GM18499 (cell line): ENCODE data around the gene FGGY.
"Not testable (repeated sequence)": the region's sequence is repeated elsewhere in the genome, so short reads cannot be mapped to it uniquely, and the experiment has no call there.

ENCODE experiments used
- ATAC-seq: cut with Tn5 transposase; IDR thresholded peaks from one replicate; pipeline ENCODE4 v1.9.1; 2021; ENCODE audit warnings: moderate number of reproducible peaks; ENCODE audit not compliant: insufficient read depth, unreplicated experiment

The FGGY gene

DNA sequence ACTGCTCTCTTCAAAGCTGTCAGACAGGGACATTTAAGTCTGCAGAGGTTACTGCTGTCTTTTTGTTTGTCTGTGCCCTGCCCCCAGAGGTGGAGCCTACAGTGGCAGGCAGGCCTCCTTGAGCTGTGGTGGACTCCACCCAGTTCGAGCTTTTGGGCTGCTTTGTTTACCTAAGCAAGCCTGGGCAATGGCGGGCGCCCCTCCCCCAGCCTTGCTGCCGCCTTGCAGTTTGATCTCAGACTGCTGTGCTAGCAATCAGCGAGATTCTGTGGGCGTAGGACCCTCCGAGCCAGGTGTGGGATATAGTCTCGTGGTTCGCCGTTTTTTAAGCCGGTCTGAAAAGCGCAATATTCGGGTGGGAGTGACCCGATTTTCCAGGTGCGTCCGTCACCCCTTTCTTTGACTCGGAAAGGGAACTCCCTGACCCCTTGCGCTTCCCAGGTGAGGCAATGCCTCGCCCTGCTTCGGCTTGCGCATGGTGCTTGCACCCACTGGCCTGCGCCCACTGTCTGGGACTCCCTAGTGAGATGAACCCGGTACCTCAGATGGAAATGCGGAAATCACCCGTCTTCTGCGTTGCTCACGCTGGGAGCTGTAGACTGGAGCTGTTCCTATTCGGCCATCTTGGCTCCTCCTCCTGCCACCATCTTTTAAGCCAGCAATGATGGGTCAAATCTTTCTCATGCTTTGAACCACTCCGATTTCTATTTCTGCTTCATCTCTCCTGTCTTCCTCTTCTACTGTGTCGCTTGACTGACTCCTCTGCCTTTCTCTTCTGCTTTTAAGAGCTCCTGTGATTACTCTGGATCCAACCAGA is 356.5 kb downstream of the FGGY start:
- ATAC-seq = not testable (repeated sequence)

DNA sequence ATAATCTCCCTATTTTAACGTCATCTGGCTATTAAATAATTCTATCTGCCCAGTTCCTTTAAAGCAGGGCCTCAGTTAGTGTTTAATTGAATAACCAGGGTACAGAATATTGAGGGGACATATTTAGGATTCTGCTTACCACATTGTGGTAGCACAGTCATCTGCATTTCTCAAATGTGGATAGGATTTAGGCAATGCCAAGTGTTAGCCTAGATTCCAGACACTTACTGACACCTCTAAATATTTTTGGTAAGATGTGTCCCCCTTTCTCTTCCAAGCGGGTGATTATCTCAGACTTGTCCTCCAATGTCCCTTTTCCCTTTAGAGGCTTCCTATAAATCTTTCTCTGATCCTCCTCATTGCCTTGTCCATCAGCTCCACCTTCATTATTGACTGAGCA is 357.1 kb downstream of the FGGY start:
- ATAC-seq = no peak

DNA sequence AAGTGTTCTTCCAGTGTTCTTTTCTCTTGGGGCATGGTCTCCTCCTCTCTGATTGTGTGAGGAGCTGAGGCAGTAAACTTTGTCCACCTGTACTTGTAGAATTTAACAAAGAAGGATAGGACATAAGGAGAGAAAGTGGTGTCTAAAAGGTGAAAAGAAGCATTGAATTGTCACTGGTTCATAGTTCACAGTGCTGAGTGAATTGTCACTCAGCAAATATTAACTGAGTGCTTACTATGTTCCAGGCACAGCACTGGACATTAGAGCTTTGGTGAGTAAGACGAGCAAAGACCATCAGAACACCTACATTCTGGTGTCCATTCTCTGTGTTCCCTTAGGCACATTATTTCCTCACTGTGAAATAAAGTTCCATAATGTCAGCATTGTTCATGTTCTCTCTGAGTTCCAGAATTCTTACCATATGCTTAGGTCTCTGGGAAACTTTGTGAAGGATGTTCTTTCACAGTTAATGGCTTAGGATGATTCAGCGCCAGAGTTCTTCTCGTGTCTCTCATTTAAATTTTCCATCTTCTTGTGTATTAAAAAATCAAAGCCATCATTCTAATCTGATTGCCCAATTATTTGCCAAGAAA is 361.1 kb downstream of the FGGY start:
- no peak for ATAC-seq

DNA sequence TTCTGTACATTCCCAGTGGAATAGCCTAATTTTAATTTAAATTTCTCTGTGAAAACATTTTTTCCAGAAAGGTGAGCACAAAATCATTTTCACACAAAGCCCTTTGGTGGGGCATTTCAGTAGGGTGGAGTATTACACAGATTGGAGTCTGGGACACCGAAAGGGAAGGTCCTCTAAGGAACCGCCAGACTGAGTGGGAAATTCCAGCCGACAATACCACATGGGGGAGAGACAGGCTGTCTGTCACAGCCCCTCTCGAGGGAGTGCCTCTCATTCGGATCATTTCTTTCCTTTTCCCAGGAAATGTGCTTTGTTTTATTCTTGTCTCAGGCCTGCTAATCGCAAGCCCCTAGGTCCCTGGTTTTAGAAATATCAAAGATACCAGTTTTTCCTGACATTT is 367.3 kb downstream of the FGGY start:
- ATAC-seq = no peak

DNA sequence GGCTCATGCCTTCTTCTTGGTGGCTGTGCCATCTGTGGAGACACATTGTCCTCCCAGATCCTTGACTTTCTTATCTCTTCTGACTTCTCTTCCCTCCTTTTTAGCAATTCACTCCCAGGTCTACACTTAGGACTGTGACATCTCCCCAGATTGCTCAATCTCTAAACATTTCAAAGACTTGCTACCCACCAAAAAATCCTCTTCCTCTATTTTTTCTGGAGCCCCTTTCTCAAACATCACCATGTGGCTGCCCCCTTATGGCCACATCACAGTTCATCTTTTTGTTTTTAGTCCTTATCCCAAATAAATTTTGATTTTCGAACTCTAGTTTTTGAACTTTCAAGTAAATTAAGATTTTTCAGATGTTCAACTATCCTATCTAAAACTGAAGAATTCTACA is 369.2 kb downstream of the FGGY start:
- no peak for ATAC-seq

DNA sequence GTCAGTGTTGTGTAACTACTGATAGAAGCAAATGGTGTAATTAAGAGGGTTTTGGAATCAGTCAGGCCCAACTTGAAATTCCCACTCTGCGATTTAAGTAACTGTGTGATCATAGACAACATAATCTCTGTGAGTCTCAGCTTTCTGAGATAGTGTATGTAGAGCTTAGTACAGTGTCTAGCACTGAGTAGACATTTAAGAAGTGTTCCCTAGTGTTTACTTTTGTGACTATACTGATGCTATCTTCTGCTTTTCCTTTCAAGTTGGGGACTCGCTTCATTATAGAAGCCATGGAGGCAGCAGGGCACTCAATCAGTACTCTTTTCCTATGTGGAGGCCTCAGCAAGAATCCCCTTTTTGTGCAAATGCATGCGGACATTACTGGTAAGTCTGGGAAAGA is 370.1 kb downstream of the FGGY start:
- ATAC-seq = no peak

DNA sequence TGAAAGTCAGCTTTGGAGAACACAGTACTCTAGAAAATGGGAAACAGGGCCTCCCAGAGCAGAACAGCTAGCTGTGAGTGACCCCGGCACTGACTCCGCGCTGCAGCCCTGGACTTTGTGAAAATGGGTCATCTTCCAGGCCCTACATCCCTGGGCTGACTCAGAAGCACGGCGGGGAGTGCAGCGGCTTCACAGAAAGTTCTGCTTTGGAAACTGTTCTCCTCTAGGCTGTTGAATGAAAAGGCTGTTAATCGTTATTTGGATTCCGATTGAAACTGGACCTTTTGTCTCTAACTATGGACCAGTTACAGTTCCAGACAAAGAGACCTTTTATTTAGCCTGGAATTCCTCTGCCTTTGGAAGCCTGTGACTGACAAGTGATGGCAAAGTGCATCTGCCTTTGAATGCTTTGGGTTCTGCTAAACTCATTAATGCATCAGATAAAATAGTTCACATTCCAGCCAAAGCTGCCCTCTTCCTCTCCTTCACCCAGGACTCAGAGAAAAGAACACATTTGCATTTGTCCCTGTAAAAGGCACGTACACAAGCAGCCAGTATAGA is 372.9 kb downstream of the FGGY start:
- no peak for ATAC-seq

DNA sequence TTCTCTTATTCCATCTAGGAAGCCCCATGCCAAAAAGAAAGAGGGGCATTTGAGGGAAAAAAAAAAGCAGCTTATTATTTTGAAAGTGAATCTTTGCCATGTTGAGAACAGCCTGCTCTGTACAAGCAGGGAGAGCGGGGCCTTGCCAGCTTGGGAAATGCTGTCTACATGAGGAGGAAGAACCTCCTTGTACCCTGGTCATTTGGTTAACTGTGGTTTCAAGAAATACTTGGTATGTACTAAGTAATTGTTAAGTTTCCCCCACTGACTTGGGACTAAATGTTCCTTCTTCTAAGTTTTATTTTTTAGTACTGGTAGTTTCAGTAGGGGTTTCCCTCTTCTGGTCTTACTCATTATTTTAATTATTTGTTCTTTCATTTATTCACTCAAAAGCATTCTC is 373.8 kb downstream of the FGGY start:
- no peak for ATAC-seq

DNA sequence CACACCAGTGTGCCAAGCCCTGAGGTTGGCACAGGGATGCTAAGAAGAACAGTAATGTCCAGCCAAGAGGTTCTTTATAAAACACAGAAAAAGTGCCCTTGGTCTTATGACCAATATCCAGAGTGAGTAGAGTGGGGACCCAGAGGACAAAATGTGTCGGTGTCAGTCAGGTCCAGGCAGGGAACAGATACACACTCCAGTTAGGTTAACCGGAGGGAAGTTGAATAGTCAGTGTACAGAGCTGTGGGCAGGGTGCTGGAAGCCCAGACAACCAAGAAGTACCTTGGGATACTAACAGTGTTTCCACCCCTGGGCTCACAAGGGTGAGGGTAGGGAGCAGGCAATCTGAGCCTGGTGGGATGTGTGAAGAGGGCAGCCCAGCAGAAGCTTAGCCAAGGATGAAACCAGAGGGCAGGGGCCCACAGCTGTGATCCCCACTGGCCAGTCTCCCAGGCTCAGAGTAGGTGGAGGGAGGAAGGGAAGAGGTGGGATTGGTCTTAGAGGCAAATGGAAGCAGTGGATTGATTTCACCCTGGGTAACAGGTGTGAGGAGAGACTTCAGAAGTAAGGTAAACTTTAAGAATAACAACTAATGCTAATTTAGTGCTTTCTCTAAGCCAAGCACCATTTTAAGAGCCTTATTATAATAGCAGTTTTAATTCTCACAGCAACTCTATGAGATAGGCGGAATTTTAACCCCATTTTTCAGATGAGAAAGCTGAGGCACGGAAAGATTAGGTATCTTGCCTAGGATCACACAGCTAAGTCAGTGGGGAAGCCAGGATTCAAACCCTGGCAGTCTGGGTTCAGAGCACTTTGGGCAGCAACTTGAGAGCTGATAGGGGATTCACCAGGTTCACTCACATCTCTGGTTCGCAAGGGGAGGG is 374.4 kb downstream of the FGGY start:
- ATAC-seq = no peak

DNA sequence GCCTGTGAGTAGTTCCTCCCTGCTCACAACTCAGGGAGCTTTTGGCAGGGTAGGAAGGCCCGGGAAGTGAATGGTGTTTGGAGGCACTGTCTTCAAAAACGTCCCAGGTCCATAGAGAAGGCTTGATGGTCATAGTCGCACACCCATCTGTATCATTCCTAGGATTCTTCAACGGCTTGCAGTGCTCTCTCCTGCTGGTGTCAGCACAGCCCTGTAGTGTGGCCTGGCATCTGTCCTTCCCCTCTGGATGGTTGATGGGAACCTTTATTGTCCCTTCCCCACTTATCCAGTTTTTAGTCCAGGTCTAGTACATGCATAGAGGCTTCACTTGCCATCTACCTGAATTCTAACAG is 375.0 kb downstream of the FGGY start:
- ATAC-seq = no peak

DNA sequence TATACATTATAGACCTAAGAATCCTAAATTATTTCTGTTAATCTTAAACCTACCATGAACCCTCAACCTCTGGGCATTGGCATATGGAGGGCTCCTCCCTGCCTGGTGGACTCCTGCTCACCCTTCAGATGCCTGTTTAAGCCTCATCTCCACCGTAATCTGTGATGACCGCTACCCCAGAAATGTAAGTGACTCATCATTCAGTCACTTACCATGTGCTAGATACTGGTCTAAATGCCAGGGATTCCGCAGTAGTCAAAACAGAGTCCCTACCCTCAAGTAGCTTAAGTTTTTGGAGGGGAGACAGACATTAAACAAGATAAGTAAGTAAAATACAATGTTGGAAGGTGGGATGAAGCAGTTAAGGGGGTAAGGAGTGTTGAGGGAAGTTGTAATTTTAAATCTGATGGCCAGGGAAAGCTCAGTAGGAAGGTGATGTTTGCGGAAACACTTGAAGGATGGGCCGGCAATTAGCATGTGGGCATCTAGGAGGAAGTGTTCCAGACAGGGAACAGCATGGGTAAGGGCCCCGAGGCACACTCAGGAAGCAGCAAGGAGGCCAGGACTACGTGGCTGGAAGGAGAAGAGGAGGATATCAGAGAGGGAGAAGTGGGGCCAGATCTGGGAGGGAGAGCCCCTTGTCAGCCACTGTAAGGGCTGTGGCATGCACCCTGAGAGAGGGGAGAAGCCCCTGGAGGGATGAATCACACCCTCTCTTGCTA is 376.1 kb downstream of the FGGY start:
- no peak for ATAC-seq

DNA sequence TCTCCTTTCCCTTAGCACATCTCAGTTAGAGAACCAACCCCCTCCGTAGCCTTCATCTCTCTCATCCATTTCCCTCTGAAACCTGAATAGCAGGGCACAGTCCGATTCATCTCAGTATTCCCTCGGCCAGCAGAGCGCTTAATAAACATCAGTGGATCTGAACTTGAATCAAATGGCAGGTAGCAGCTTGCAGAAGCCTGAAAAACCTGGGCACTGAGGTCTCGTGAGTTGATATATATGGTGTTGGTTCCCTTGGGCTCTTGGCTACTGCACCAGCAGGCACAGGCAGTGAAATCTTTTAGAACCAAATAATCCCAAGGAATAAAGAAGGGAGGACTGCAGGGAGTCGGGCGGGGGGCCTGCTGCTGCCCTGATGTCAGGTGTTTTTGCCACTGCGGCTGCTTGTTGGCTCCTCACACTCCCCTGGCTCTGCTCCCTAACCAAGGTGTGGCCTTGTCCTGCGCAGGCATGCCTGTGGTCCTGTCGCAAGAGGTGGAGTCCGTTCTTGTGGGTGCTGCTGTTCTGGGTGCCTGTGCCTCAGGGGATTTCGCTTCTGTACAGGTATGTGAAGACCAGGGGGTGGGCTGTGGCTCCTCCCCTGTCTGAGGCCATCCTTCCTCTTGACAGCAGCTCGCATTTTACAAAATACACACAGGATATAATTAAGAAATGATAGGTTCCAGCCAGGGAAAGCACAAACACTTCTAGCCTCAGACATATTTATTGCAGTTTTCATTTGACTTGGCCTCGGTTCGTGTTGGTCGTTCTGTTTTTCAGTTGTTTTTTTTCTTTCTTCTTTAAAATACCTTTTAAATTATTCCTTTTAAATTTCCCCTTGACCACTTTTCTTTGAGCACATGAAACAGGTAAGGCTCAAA is 376.9 kb downstream of the FGGY start:
- ATAC-seq = no peak

DNA sequence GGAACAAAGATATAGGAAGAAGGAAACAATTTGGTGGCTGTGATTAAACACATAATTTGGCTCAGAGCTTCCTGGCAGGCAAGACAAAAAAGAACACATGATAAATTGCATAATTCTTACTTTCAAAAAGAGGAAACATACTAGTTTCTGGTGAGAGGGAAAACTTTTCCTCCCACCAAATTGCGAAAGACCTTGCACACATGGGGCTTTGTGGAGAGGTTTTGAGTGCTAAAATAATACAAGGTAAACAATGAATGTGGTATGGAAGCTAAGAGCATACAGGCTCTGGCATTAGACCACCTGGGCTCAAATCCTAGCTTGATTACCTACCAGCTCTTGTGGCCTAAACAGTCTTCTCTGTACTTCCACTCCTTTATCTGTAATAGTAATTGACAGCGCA is 377.7 kb downstream of the FGGY start:
- no peak for ATAC-seq

DNA sequence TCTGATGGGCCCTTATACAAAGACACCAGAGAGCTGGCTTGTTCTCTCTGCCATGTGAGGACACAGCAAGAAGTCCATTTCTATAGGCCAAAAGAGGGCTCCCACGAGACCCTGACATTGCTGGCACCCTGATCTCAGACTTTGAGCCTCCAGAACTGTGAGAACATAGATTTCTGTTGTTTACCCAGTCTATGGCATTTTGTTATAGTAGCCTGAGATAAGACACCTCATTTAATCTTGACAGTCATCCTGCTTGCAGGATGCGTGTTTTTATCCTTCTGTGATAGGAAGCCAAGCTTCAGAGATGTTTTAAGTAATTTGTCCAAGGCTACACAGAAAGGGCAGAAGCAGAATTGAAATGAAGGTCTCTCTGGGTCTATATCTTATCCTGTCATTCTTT is 379.0 kb downstream of the FGGY start:
- no peak for ATAC-seq

DNA sequence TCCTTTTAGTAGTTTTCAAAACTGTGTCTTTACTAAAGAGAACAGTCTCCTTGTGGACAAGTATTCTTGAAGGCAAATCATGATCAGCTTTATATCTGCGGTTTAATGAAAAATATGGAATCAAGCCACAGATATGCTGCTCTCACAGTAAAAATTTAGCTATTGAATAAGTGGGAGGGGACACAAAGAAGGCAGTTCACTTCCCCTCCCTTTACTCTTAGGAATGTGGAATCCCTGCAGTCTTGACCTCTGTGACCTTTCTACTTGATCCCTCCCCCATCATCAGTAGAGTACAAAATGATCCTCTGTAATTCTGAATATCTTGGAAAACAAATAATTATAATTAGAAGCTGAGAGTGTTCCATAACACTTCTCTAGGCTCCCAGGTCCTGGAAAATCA is 381.1 kb downstream of the FGGY start:
- ATAC-seq = no peak

DNA sequence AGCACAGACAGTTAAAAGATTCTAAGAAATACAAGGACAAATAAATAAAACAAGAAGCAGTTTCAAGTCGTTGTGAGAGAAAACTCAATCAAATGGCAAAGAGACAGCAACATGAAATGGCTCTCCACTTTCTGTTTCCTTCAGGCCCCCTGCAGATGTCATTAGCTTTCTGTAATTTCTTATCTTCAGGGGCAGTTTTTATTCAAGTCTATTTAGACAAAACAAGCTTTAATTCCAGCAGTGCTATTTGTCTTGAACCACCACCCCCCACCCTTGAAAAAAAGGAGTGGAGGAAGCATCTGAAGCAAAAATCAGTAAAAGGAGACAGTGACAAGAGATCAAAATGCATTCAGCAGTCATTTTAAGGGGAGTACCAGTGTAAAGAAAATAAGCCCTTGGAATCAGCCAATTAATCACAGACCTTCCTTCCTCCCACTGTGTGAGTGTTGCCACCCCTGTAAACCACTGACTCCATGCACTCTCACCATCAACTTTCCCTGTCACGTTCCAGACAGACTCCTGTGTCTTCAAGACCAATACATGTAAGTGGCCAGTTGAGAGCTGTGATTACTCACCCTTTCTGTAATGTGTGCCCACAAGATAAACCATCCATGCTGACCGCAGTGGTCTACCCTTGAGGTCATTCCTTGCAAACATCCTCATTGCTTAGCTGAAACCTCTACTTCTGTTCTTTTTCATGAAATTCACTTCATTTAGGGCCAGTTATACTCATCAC is 381.8 kb downstream of the FGGY start:
- no peak for ATAC-seq

DNA sequence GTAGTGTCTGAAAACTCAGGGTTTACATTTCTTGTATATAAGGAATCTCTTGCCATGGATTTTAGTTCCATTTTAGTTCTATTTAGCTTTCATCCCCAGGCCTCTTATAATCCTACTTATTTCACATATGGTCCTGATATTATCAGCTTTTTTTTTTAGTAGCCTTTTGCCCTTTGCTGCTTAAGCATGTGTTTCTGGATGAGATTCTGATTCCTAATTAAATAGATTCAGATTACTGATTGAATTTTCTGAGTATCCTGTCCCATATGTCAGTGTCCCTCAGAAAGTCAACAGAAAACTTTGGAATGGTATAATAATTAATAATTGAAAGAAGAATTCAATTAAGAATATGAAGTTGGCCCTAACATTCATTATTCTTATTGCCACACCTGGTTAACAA is 383.1 kb downstream of the FGGY start:
- ATAC-seq = no peak

DNA sequence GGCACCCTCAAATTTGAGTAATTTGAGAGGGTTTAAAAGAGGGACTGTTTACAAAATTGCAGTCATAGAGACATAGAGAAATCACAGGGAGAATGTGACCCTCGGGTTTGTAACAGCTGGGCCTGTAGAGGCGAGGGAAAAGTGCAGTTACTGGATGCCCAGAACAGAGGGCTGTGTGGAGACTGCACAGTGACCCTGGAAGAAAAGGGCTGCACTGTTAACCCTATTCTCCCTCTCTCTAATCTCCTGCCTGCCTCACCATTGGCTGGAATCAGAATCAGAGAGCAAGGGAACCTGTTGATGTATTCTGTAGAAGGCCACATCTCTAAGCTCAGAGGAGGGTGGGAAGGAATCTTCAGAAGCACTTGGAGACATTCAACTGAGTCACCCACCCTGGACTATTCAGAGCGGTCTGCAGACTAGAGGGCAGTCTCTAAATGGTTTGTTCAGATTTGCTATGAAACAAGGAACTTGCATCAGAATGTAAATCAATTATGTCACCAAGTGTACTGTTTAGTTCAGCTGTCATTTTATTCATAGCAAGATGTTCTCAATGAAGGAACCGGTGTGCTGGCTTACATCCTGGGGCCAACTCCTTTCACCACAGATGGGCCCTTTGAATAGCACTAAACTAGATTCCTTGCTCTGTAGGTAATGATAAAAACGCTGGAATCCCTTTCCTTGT is 385.6 kb downstream of the FGGY start:
- no peak for ATAC-seq
